ENCODE data around the gene AVL9.
A peak's percentile ranks its signal among the peaks of the same experiment; 100 is the strongest.
"Not testable (repeated sequence)": the region's sequence is repeated elsewhere in the genome, so short reads cannot be mapped to it uniquely, and the experiment has no call there.

Gene AVL9

DNA sequence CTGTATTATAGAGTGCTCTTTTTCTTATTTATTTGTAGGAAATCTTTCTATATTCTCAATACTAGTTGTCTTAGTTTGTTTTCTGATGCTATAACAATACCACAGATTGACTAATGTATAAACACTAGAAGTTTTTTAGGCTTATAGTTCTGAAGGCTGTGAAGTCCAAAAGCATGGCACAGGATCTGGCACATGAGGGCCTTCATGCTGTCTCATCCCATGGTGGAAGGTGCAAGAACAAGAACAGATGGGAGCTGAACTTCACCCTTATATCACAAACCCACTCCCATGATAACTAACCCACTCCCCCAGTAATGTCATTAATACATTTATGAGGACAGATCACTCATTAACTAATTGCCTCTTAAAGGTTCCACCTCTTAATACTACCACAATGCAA is 109.7 kb downstream of the AVL9 start:
- in situ Hi-C loops (cut with HindIII; ENCODE audit: low sequenced_read_pairs): no loop called here
- H3K4me3 ChIP-seq (ENCODE audit: low read depth, low read length): no peak overlapping the region
- no peak for TF ChIP-seq CTCF (IDR thresholded peaks at IDR 0.05; ENCODE audit: low read depth, low read length)
- DNase-seq (ENCODE audit: low read depth, low spot score): no peak

DNA sequence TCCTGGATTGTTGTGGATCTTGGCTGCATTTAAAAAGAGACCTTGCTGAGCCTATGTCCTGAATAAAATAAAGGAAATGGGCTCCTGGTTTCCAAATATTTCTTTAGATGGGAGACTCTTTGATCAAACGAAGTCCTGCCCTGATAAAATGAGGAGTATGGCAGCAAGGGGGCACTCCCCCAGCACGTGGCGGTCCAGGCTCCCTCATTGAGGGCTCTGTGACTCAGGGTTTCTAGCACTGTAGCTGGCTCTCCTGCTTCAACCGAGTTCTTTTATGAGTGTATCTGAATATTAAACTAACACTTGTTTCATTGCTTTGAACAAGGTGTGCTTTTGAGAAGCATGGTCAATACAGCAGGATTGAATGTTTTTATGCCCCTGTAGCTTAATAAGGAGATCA is 114.2 kb downstream of the AVL9 start:
- in situ Hi-C loops (cut with HindIII; ENCODE audit: low sequenced_read_pairs): no loop called here
- TF ChIP-seq CTCF (IDR thresholded peaks at IDR 0.05; ENCODE audit: low read depth, low read length): no peak
- no peak overlapping the region for H3K4me3 ChIP-seq (ENCODE audit: low read depth, low read length)
- no peak for DNase-seq (ENCODE audit: low read depth, low spot score)

DNA sequence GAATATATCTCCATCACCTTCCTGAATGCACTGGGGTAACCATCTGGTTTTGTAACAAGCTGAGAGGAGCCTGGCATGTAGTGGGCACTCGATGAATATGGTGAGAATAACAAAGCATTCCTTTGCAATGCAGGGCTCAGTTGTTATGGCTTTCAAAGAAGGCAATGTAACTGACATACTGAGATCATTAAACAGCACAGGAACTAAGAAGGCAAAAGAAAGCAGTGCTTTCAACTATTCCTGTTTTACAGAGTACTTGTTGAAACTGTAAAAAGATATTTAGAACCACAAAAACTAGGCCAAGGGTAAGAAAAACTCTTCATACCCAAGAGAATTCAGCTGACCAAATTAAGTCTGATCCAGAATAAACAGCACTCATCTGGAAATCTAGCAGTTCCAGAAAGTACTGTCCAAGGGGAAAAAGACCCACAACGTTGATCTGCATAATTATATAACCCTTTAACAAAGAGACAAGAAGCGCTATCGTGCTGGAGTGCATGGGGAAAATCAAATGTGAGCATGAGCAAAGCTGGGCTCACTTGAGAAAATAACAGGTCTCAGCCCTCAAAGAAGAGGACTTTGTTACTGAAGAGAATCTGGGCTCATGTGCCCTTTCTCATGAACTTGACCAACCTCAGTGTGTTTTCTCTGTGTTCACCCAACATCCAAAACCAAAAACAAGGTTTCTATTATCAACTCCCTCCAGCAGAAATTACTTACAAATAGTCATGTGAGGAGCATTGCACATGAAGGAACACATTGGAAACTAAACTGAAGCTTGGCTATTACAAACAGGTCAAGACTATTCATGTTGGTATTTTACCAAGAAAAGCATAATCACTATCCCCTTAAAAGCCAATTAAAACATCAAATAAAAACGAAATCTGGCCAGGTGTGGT is 116.2 kb downstream of the AVL9 start:
- in situ Hi-C loops (cut with HindIII; ENCODE audit: low sequenced_read_pairs): no loop called here
- TF ChIP-seq CTCF (IDR thresholded peaks at IDR 0.05; ENCODE audit: low read depth, low read length): no peak
- DNase-seq (ENCODE audit: low read depth, low spot score): peak; percentile 56
- H3K4me3 ChIP-seq (ENCODE audit: low read depth, low read length): no peak overlapping the region

DNA sequence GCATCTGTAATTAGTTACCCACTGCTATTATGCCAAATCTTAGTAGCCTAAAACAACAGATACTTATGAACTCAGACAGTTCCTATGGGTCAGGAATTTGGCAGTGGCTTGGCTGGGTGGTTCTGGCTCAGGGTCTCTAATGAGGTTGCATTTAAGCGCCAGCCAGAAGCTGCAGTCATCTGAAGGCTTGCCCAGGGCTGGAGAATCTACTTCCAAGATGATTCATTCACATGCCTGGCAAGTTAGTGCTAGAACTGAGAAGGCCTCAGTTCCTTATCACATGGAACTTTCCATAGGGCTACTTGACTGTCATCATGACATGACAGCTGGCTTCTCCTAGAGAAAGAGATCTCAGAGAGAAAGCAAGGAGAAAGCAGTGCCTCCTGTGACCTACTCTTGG is 121.3 kb downstream of the AVL9 start:
- in situ Hi-C loops (cut with HindIII; ENCODE audit: low sequenced_read_pairs): no loop called here
- peak; percentile 82 for DNase-seq (ENCODE audit: low read depth, low spot score)
- TF ChIP-seq CTCF (IDR thresholded peaks at IDR 0.05; ENCODE audit: low read depth, low read length): no peak
- no peak overlapping the region for H3K4me3 ChIP-seq (ENCODE audit: low read depth, low read length)

DNA sequence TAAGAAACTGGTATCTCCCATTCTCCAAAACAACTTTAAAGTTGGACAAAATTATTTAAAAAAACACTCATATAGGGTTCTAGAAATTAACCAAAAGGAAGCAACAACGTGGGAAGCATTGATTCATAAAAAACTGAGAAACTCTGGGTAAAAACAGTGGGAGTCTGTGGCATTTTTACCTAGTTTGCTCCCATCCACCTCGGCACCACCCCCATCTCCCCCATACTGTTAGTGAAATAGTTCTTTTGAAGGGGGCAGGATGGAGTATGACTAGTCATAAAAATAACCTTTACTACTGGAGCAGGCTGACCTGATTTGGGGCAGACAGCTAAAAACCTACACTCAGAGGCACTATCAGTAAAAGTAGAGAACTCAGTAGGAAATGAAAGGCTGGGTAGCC is 123.2 kb downstream of the AVL9 start:
- in situ Hi-C loops (cut with HindIII; ENCODE audit: low sequenced_read_pairs): no loop called here
- no peak overlapping the region for H3K4me3 ChIP-seq (ENCODE audit: low read depth, low read length)
- no peak for TF ChIP-seq CTCF (IDR thresholded peaks at IDR 0.05; ENCODE audit: low read depth, low read length)
- no peak for DNase-seq (ENCODE audit: low read depth, low spot score)

DNA sequence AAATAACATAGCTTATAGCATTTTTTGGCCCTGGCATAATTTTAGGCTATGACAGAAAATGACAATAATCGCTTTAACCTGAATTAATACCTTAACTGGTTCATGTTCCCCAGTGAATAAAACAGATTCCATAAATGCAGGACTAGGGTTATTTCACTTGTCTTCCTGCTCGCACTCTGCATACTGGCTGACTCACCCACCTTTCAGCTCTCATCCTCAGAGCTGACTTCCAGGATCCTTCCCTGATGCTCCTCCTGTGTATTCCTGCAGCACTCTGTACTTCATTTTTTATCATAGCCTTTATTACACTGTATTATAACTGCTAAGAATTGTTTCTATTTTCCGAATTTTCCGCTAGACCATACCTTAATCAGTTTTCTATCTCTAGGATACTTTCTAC is 123.7 kb downstream of the AVL9 start:
- no peak for TF ChIP-seq CTCF (IDR thresholded peaks at IDR 0.05; ENCODE audit: low read depth, low read length)
- DNase-seq (ENCODE audit: low read depth, low spot score): no peak
- H3K4me3 ChIP-seq (ENCODE audit: low read depth, low read length): no peak overlapping the region
- in situ Hi-C loops (cut with HindIII; ENCODE audit: low sequenced_read_pairs): no loop called here

- in situ Hi-C loops (cut with HindIII; ENCODE audit: low sequenced_read_pairs); H3K4me3 ChIP-seq (ENCODE audit: low read depth, low read length); DNase-seq (ENCODE audit: low read depth, low spot score): not testable (repeated sequence)
Observed at GRCh38 chr7:32619416-32619815, 124.1 kb downstream of the AVL9 start.
